HTERT RPE-1 (cell line): ENCODE data around the gene BLNK.
"Not testable (repeated sequence)": the region's sequence is repeated elsewhere in the genome, so short reads cannot be mapped to it uniquely, and the experiment has no call there.

Experiments
- in situ Hi-C: fragments of 300-500 bp; cut with MboI; formaldehyde crosslinking; loops from 4 replicates; pipeline ENCODE4 v1.14.3; 2020; ENCODE audit warnings: low sequenced_read_pairs

Gene BLNK

GRCh38 chr10:96230527-96230926, 40.8 kb downstream of the BLNK start:
- in situ Hi-C loops = no loop called here

- in situ Hi-C loops = no loop called here
These were observed 41.8 kb downstream of the BLNK start for GRCh38 chr10:96229568-96230030.

- in situ Hi-C loops = no loop called here
These were observed 42.9 kb downstream of the BLNK start for GRCh38 chr10:96228408-96228994.

- in situ Hi-C loops = no loop called here
These were observed 44.2 kb downstream of the BLNK start for GRCh38 chr10:96227206-96227605.

GRCh38 chr10:96225119-96225518, 46.2 kb downstream of the BLNK start:
- in situ Hi-C loops = no loop called here

GRCh38 chr10:96222908-96223307, 48.5 kb downstream of the BLNK start:
- in situ Hi-C loops = no loop called here

- in situ Hi-C loops = no loop called here
These were observed 48.9 kb downstream of the BLNK start for GRCh38 chr10:96222441-96222840.

GRCh38 chr10:96218826-96219225, 52.5 kb downstream of the BLNK start:
- in situ Hi-C loops = no loop called here

GRCh38 chr10:96217711-96218110, 53.7 kb downstream of the BLNK start:
- in situ Hi-C loops = no loop called here

GRCh38 chr10:96216775-96217174, 54.6 kb downstream of the BLNK start:
- in situ Hi-C loops = no loop called here

- in situ Hi-C loops = no loop called here
These were observed 58.5 kb downstream of the BLNK start for GRCh38 chr10:96212911-96213310.

- in situ Hi-C loops = no loop called here
These were observed 59.6 kb downstream of the BLNK start for GRCh38 chr10:96211764-96212163.

- in situ Hi-C loops = no loop called here
These were observed 62.4 kb downstream of the BLNK start for GRCh38 chr10:96208946-96209345.

- in situ Hi-C loops = no loop called here
These were observed 63.1 kb downstream of the BLNK start for GRCh38 chr10:96208271-96208670.

- in situ Hi-C loops = no loop called here
These were observed 65.8 kb downstream of the BLNK start for GRCh38 chr10:96205580-96205979.

- in situ Hi-C loops = no loop called here
These were observed 69.8 kb downstream of the BLNK start for GRCh38 chr10:96201525-96201924.

- in situ Hi-C loops = not testable (repeated sequence)
These were observed 81.9 kb downstream of the BLNK start for GRCh38 chr10:96189505-96189904.

GRCh38 chr10:96188916-96189315, 82.5 kb downstream of the BLNK start:
- in situ Hi-C loops = no loop called here

- in situ Hi-C loops = no loop called here
These were observed 82.9 kb downstream of the BLNK start for GRCh38 chr10:96188421-96188820.

GRCh38 chr10:96176985-96177384, 94.4 kb downstream of the BLNK start:
- in situ Hi-C loops = no loop called here

GRCh38 chr10:96172666-96173065, 98.7 kb downstream of the BLNK start:
- in situ Hi-C loops = no loop called here

GRCh38 chr10:96170230-96170629, 101.1 kb downstream of the BLNK start:
- in situ Hi-C loops = no loop called here

- in situ Hi-C loops = no loop called here
These were observed 102.8 kb downstream of the BLNK start for GRCh38 chr10:96168546-96168945.
